ENCODE results near the gene CCDC154. TPM values are rescaled to one million over a fixed set of nuclear protein-coding genes. Genes with fewer than 3 reads are reported as not detected.

Gene CCDC154
- total and polyA plus RNA-seq, 9 of the 15 experiments (the other 6 are each of a cell fraction or from before 2014, with no cell fraction given) = 0.15 to 1.4 (median 0.20) TPM; not detected in 5

- ChIA-PET POLR2A (interaction anchor here (0.7 to 1.4 kb wide), 4 partner anchors 8 to 22 kb away, joined by 3 to 9 read pairs (median 4); no protein-coding TSS in a partner anchor), CTCF (ENCODE audit: low intra/inter-chr PET ratio) (interaction anchor here (0.6 kb wide), 1 partner anchor 42 kb away, joined by 3 read pairs; no protein-coding TSS in a partner anchor)
- peaks cover 6% of the 10 kb centered on the region for H3K9me1 ChIP-seq (ENCODE audit: control insufficient read depth, insufficient read depth, low read length)
- H4K20me1 ChIP-seq (replicated peaks; ENCODE audit: control insufficient read depth, insufficient read depth, low read length) = peaks cover 10% of the 10 kb centered on the region
- intact Hi-C loops (cut with micrococcal nuclease) = no loop called here
- peak overlapping the region; percentile 60 to 90 for H3K9ac ChIP-seq (ENCODE audit: insufficient read depth in 1 of 2, low read depth in 2 of 2, low read length in 2 of 2)
- peaks cover 35 to 72% of the 10 kb centered on the region in 2 experiments; a peak in 4 of 5 replicates for H3K4me1 ChIP-seq (replicated peaks in 1 of 2; ENCODE audit: control insufficient read depth in 2 of 2, insufficient read depth in 2 of 2, low read length in 2 of 2)
- WGBS (ENCODE audit: insufficient coverage, low coverage, missing lambda C conversion rate) = 58% methylated on average over 14 of the region's 14 CpGs
- H3K4me3 ChIP-seq = no peak overlapping the region; the same call in 1 of the 2 replicates
- H3K79me2 ChIP-seq (ENCODE audit: control insufficient read depth, insufficient read depth, low read length) = peaks cover 86% of the 10 kb centered on the region
- peaks cover 10% of the 10 kb centered on the region; the same call in 1 of the 3 replicates for H3K36me3 ChIP-seq (ENCODE audit: control insufficient read depth, insufficient read depth, low read length)
- H3K27ac ChIP-seq (ENCODE audit: extremely low read depth, low read depth, low read length) = peak overlapping the region; percentile 70
- DNase-seq (ENCODE audit: extremely low read depth in 1 of 4, low spot score in 3 of 4) = peak; percentile 40 to 68 (median 44)
- in situ Hi-C loops (cut with MboI) = no loop called here
- FAIRE-seq = peak; percentile 82
- 0 out of 3 replicates have a peak, but pooled peaks have one; percentile 4 for ATAC-seq
- H3K9me3 ChIP-seq (replicated peaks; ENCODE audit: control insufficient read depth, insufficient read depth, low read depth, low read length) = no peaks in the 10 kb centered on the region
- no TSS peak for BruUV-seq (replicated peaks)
- no peaks in the 10 kb centered on the region for H3K27me3 ChIP-seq (ENCODE audit: control insufficient read depth in 2 of 2, insufficient read depth in 2 of 2, low read length in 2 of 2)
- H3K4me2 ChIP-seq (ENCODE audit: insufficient read depth, low read length) = peak overlapping the region; percentile 47
- H2AFZ ChIP-seq (ENCODE audit: low read depth, low read length) = no peak overlapping the region
- no peak for TF ChIP-seq CLOCK (CRISPR knock-in tag; IDR thresholded peaks at IDR 0.05; ENCODE audit: borderline replicate concordance)
- TF ChIP-seq TAF1 (IDR thresholded peaks at IDR 0.05; ENCODE audit: control insufficient read depth, extremely low read depth, insufficient read depth, low read length, severe bottlenecking) = peak; percentile 17
- TF ChIP-seq ZNF445 (CRISPR knock-in tag; IDR thresholded peaks at IDR 0.05; ENCODE audit: low read depth) = no peak
- TF ChIP-seq FOXA1 (IDR thresholded peaks at IDR 0.05; ENCODE audit: borderline replicate concordance) = no peak
- no peak for TF ChIP-seq ERF (CRISPR knock-in tag; IDR thresholded peaks at IDR 0.05)
- peak; percentile 32 for TF ChIP-seq POLR2G (IDR thresholded peaks at IDR 0.05; ENCODE audit: low read depth, low read length)
- peak; percentile 98 for TF ChIP-seq EGR1 (conservative IDR thresholded peaks at IDR 0.05)
- 0 out of 2 replicates have a peak, but pooled peaks have one; percentile 21 for TF ChIP-seq DPF2 (IDR thresholded peaks at IDR 0.05)
- 0 out of 2 replicates have a peak, but pooled peaks have one; percentile 5 for TF ChIP-seq BHLHE40 (IDR thresholded peaks at IDR 0.05; ENCODE audit: low read length)
- no peak for TF ChIP-seq MEF2A (IDR thresholded peaks at IDR 0.05; ENCODE audit: control insufficient read depth, low read depth, low read length)
- no peak for TF ChIP-seq GATA2 (CRISPR knock-in tag; IDR thresholded peaks at IDR 0.05)
- no peak for TF ChIP-seq ZNF311 (CRISPR knock-in tag; IDR thresholded peaks at IDR 0.05)
- no peak for TF ChIP-seq FOXP4 (CRISPR knock-in tag; IDR thresholded peaks at IDR 0.05; ENCODE audit: borderline replicate concordance)
- TF ChIP-seq SPI1 (IDR thresholded peaks at IDR 0.05; ENCODE audit: borderline replicate concordance, low read depth, low read length) = 0 out of 2 replicates have a peak, but pooled peaks have one; percentile 25
- TF ChIP-seq HDAC2 (IDR thresholded peaks at IDR 0.05) = no peak
- TF ChIP-seq HMG20A (CRISPR knock-in tag; conservative IDR thresholded peaks at IDR 0.05) = no peak
- TF ChIP-seq RBFOX2 (IDR thresholded peaks at IDR 0.05; ENCODE audit: low read depth, low read length) = peak; percentile 58
- TF ChIP-seq ILF3 (IDR thresholded peaks at IDR 0.05; ENCODE audit: borderline replicate concordance) = no peak
Observed at GRCh38 chr16:1470481-1471251, 26.3 kb upstream of the CCDC154 start.
